ENCODE results near the gene TBCD.
"Not testable (repeated sequence)": the region's sequence is repeated elsewhere in the genome, so short reads cannot be mapped to it uniquely, and the experiment has no call there.

- not testable (repeated sequence) for TF ChIP-seq EZH2phosphoT487 (IDR thresholded peaks at IDR 0.05; ENCODE audit: insufficient read depth, low read depth); EZH2 (IDR thresholded peaks at IDR 0.05; ENCODE audit: insufficient read depth, poor library complexity, severe bottlenecking)
These were observed 203.8 kb downstream of the TBCD start for GRCh38 chr17:82955627-82956026.
